ENCODE data around the gene SDF4.
A peak's percentile ranks its signal among the peaks of the same experiment; 100 is the strongest.

Gene SDF4

GRCh38 chr1:1259119-1259488 lies 27.3 kb upstream of the SDF4 start:
- H3K9ac ChIP-seq (ENCODE audit: low read length), result no peak overlapping the region
- no peak overlapping the region for H4K12ac ChIP-seq (ENCODE audit: low read depth, low read length)
- H3K36me3 ChIP-seq (ENCODE audit: control insufficient read depth in 1 of 2, insufficient read depth in 2 of 2, low read length in 2 of 2), result peaks cover 75 to 78% of the 10 kb centered on the region in 2 experiments
- H2BK120ac ChIP-seq (ENCODE audit: insufficient read depth, low read length, poor library complexity), result no peak overlapping the region
- peak overlapping the region; percentile 55 for H3K4me3 ChIP-seq (ENCODE audit: low read depth, low read length)
- no peak overlapping the region for H3K18ac ChIP-seq (ENCODE audit: low read length)
- H3K14ac ChIP-seq (ENCODE audit: low read length), result no peak overlapping the region
- H2BK5ac ChIP-seq (ENCODE audit: low read depth, low read length, poor library complexity), result no peak overlapping the region
- no peak overlapping the region for H3K4ac ChIP-seq (ENCODE audit: low read depth, low read length)
- H3K79me2 ChIP-seq (ENCODE audit: control insufficient read depth, insufficient read depth, low read length, poor library complexity), result no peaks in the 10 kb centered on the region
- WGBS (ENCODE audit: extremely low coverage, insufficient coverage, insufficient read length), result no CpG with 5 or more reads among the region's 22 CpGs
- no peak overlapping the region for H4K91ac ChIP-seq (ENCODE audit: low read depth, low read length)
- DNase-seq, result no peak
- no peak overlapping the region for H3K23ac ChIP-seq (ENCODE audit: low read length)
- no peak overlapping the region for H3K4me2 ChIP-seq (ENCODE audit: low read length)
- no peak overlapping the region for H3K27ac ChIP-seq (ENCODE audit: low read depth, low read length)
- H2BK12ac ChIP-seq (ENCODE audit: low read length), result no peak overlapping the region
- no peak overlapping the region for H4K8ac ChIP-seq (ENCODE audit: low read depth, low read length)
- H3K27me3 ChIP-seq (ENCODE audit: insufficient read depth, low read length), result no peaks in the 10 kb centered on the region
- no peak overlapping the region for H2AK5ac ChIP-seq (ENCODE audit: low read length)
- H3K4me1 ChIP-seq (ENCODE audit: control insufficient read depth in 1 of 2, insufficient read depth in 2 of 2, low read length in 2 of 2), result no peaks in the 10 kb centered on the region
- H3K9me3 ChIP-seq (ENCODE audit: insufficient read depth, low read depth, low read length), result peaks cover 8% of the 10 kb centered on the region
- H3K79me1 ChIP-seq (ENCODE audit: low read length), result no peaks in the 10 kb centered on the region
- H2AFZ ChIP-seq (ENCODE audit: insufficient read depth, low read length, poor library complexity), result no peak overlapping the region

- H2BK12ac ChIP-seq (ENCODE audit: low read length), result no peak overlapping the region
- peak overlapping the region; percentile 30 for H3K4me3 ChIP-seq (ENCODE audit: low read depth, low read length)
- peaks cover 8% of the 10 kb centered on the region for H3K9me3 ChIP-seq (ENCODE audit: insufficient read depth, low read depth, low read length)
- no peaks in the 10 kb centered on the region for H3K79me1 ChIP-seq (ENCODE audit: low read length)
- H3K4me1 ChIP-seq (ENCODE audit: control insufficient read depth in 1 of 2, insufficient read depth in 2 of 2, low read length in 2 of 2), result no peaks in the 10 kb centered on the region
- no peak overlapping the region for H2AK5ac ChIP-seq (ENCODE audit: low read length)
- no peak for DNase-seq
- H2BK120ac ChIP-seq (ENCODE audit: insufficient read depth, low read length, poor library complexity), result no peak overlapping the region
- no peak overlapping the region for H3K27ac ChIP-seq (ENCODE audit: low read depth, low read length)
- H3K36me3 ChIP-seq (ENCODE audit: control insufficient read depth in 1 of 2, insufficient read depth in 2 of 2, low read length in 2 of 2), result peaks cover 74 to 80% of the 10 kb centered on the region in 2 experiments
- H3K4me2 ChIP-seq (ENCODE audit: low read length), result no peak overlapping the region
- no peak overlapping the region for H4K12ac ChIP-seq (ENCODE audit: low read depth, low read length)
- no peak overlapping the region for H4K91ac ChIP-seq (ENCODE audit: low read depth, low read length)
- no peak overlapping the region for H3K23ac ChIP-seq (ENCODE audit: low read length)
- H4K8ac ChIP-seq (ENCODE audit: low read depth, low read length), result no peak overlapping the region
- H2BK5ac ChIP-seq (ENCODE audit: low read depth, low read length, poor library complexity), result no peak overlapping the region
- H2AFZ ChIP-seq (ENCODE audit: insufficient read depth, low read length, poor library complexity), result no peak overlapping the region
- H3K9ac ChIP-seq (ENCODE audit: low read length), result no peak overlapping the region
- H3K14ac ChIP-seq (ENCODE audit: low read length), result no peak overlapping the region
- no peak overlapping the region for H3K4ac ChIP-seq (ENCODE audit: low read depth, low read length)
- no peak overlapping the region for H3K18ac ChIP-seq (ENCODE audit: low read length)
- H3K27me3 ChIP-seq (ENCODE audit: insufficient read depth, low read length), result no peaks in the 10 kb centered on the region
- H3K79me2 ChIP-seq (ENCODE audit: control insufficient read depth, insufficient read depth, low read length, poor library complexity), result no peaks in the 10 kb centered on the region
- no CpG with 5 or more reads among the region's 31 CpGs for WGBS (ENCODE audit: extremely low coverage, insufficient coverage, insufficient read length)
Observed at GRCh38 chr1:1256956-1257871, 25.4 kb upstream of the SDF4 start.

GRCh38 chr1:1255611-1256010 lies 23.8 kb upstream of the SDF4 start:
- no peak overlapping the region for H3K4ac ChIP-seq (ENCODE audit: low read depth, low read length)
- H3K27me3 ChIP-seq (ENCODE audit: insufficient read depth, low read length), result no peaks in the 10 kb centered on the region
- no peak overlapping the region for H3K23ac ChIP-seq (ENCODE audit: low read length)
- no peaks in the 10 kb centered on the region for H3K79me2 ChIP-seq (ENCODE audit: control insufficient read depth, insufficient read depth, low read length, poor library complexity)
- no peak overlapping the region for H2BK5ac ChIP-seq (ENCODE audit: low read depth, low read length, poor library complexity)
- WGBS (ENCODE audit: extremely low coverage, insufficient coverage, insufficient read length), result no CpG with 5 or more reads among the region's 10 CpGs
- no peak overlapping the region for H4K91ac ChIP-seq (ENCODE audit: low read depth, low read length)
- no peak overlapping the region for H4K8ac ChIP-seq (ENCODE audit: low read depth, low read length)
- no peak overlapping the region for H3K27ac ChIP-seq (ENCODE audit: low read depth, low read length)
- peaks cover 8% of the 10 kb centered on the region for H3K9me3 ChIP-seq (ENCODE audit: insufficient read depth, low read depth, low read length)
- H3K14ac ChIP-seq (ENCODE audit: low read length), result no peak overlapping the region
- DNase-seq, result no peak
- no peak overlapping the region for H2BK12ac ChIP-seq (ENCODE audit: low read length)
- H2AFZ ChIP-seq (ENCODE audit: insufficient read depth, low read length, poor library complexity), result no peak overlapping the region
- no peak overlapping the region for H3K4me2 ChIP-seq (ENCODE audit: low read length)
- H2AK5ac ChIP-seq (ENCODE audit: low read length), result no peak overlapping the region
- H3K4me3 ChIP-seq (ENCODE audit: low read depth, low read length), result peak overlapping the region; percentile 29
- H2BK120ac ChIP-seq (ENCODE audit: insufficient read depth, low read length, poor library complexity), result no peak overlapping the region
- H3K36me3 ChIP-seq (ENCODE audit: control insufficient read depth in 1 of 2, insufficient read depth in 2 of 2, low read length in 2 of 2), result peaks cover 69 to 77% of the 10 kb centered on the region in 2 experiments
- no peak overlapping the region for H3K9ac ChIP-seq (ENCODE audit: low read length)
- H3K4me1 ChIP-seq (ENCODE audit: control insufficient read depth in 1 of 2, insufficient read depth in 2 of 2, low read length in 2 of 2), result peaks cover 4% of the 10 kb centered on the region in 2 experiments
- no peak overlapping the region for H3K18ac ChIP-seq (ENCODE audit: low read length)
- no peak overlapping the region for H4K12ac ChIP-seq (ENCODE audit: low read depth, low read length)
- H3K79me1 ChIP-seq (ENCODE audit: low read length), result peaks cover 4% of the 10 kb centered on the region

GRCh38 chr1:1255078-1255477 lies 23.3 kb upstream of the SDF4 start:
- no peak overlapping the region for H3K4ac ChIP-seq (ENCODE audit: low read depth, low read length)
- H2BK5ac ChIP-seq (ENCODE audit: low read depth, low read length, poor library complexity), result no peak overlapping the region
- H4K12ac ChIP-seq (ENCODE audit: low read depth, low read length), result no peak overlapping the region
- H4K8ac ChIP-seq (ENCODE audit: low read depth, low read length), result no peak overlapping the region
- H3K27me3 ChIP-seq (ENCODE audit: insufficient read depth, low read length), result no peaks in the 10 kb centered on the region
- H3K4me3 ChIP-seq (ENCODE audit: low read depth, low read length), result no peak overlapping the region
- H2AK5ac ChIP-seq (ENCODE audit: low read length), result no peak overlapping the region
- DNase-seq, result no peak
- peaks cover 8% of the 10 kb centered on the region for H3K9me3 ChIP-seq (ENCODE audit: insufficient read depth, low read depth, low read length)
- no peak overlapping the region for H4K91ac ChIP-seq (ENCODE audit: low read depth, low read length)
- no peak overlapping the region for H2AFZ ChIP-seq (ENCODE audit: insufficient read depth, low read length, poor library complexity)
- no peak overlapping the region for H3K23ac ChIP-seq (ENCODE audit: low read length)
- no peak overlapping the region for H2BK12ac ChIP-seq (ENCODE audit: low read length)
- H3K79me1 ChIP-seq (ENCODE audit: low read length), result peaks cover 6% of the 10 kb centered on the region
- no peak overlapping the region for H3K27ac ChIP-seq (ENCODE audit: low read depth, low read length)
- no peak overlapping the region for H3K9ac ChIP-seq (ENCODE audit: low read length)
- H3K79me2 ChIP-seq (ENCODE audit: control insufficient read depth, insufficient read depth, low read length, poor library complexity), result no peaks in the 10 kb centered on the region
- no peak overlapping the region for H3K14ac ChIP-seq (ENCODE audit: low read length)
- H3K4me2 ChIP-seq (ENCODE audit: low read length), result no peak overlapping the region
- no peak overlapping the region for H3K18ac ChIP-seq (ENCODE audit: low read length)
- H3K4me1 ChIP-seq (ENCODE audit: control insufficient read depth in 1 of 2, insufficient read depth in 2 of 2, low read length in 2 of 2), result peaks cover 6% of the 10 kb centered on the region in 2 experiments
- H3K36me3 ChIP-seq (ENCODE audit: control insufficient read depth in 1 of 2, insufficient read depth in 2 of 2, low read length in 2 of 2), result peaks cover 63 to 72% of the 10 kb centered on the region in 2 experiments
- no CpG with 5 or more reads among the region's 26 CpGs for WGBS (ENCODE audit: extremely low coverage, insufficient coverage, insufficient read length)
- no peak overlapping the region for H2BK120ac ChIP-seq (ENCODE audit: insufficient read depth, low read length, poor library complexity)

Measured in trophoblast cell (in vitro differentiated cells and primary cell).